Tongue (tissue), 2 donors: ENCODE data around the gene CYP17A1. TPM values are rescaled to one million over a fixed set of nuclear protein-coding genes. Genes with fewer than 3 reads are reported as not detected.

Experiments
- DNase-seq: peaks from one replicate; pipeline ENCODE4 v3.0.0-alpha.2; 2015
- total RNA-seq: library from RNA; depleted of rRNA; stranded (reverse); fragments of >200 nt; gene quantifications from one replicate; pipeline ENCODE4 v1.2.3, GENCODE V29; 2014

Gene CYP17A1
- total RNA-seq, 1 donor from 2014 or later, result not detected

DNA sequence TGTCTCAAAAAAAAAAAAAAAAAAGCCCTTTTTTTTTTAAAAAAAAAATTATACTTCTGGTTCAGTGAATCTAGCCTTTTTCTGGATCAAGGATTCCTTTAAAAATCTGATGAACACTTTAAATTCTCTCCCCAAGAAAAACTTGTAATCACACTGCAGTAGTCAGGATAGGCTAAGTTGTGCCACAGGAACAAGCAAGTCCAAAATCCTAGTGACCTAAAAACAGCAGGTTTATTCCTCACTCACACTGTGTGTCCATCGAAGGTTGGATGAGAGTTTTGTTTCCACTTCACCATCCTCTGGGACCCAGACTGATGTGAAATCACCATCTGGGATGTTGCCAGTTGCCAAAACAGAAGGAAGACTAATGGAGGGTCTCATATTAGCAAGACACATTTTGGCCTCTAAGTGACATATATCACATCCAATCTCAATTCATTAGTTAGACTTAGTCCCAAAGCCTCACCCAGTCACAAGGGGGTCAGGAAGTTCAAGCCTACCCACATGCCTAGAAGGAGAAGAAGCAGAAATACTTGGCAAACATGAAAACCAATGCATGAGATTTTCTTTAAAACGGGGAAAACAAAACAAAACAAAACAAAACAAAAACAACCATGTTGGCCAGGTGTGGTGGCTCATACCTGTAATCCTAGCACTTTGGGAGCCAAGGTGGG lies 32.7 kb downstream of the CYP17A1 start:
- no peak for DNase-seq

DNA sequence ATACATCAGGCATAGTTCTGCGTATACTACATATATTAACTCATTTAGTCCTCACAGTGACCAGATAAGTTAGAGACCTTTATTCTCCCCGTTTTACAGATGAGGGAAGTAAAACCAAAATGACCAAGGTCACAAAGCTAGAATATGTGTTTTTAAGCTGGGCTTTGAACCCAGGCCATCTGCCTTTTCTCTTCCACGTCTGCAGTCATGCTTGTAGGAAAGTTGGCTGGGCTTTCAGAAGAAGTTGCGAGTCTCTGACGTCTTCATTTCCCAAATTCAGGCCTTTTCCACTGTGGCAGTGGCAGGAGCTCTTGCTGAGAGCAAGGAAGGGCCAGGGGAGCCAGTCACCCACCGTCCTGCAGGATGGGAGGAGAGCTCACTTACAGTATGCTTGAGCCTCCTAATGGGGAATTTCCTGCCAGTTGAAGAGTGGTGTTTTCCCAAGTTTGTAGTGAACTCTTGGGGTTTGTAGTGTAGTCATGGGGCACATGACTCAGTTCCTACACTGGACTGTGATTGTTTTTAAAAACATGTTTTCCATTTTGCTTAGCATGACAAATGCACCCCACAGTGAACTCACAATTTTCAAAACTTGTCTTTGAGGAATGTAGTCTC lies 34.2 kb downstream of the CYP17A1 start:
- peak; percentile 73 for DNase-seq

DNA sequence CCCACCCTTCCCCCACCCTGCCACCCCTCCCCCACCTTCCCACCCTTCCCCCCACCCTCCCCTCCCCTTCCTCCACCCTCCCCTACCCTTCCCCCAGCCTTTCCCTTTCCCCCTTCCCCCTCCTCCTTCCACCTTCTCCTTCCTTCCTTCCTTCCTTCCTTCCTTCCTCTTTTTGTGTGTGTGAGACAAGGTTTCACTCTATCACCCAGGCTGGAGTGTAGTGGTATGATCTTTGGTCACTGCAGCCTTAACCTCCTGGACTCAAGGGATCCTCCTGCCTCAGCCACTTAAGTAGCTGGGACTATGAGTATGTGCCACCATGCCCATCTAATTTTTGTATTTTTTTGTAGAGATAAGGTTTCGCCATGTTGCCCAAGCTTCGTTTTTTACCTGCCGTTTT lies 35.2 kb downstream of the CYP17A1 start:
- DNase-seq, result no peak

DNA sequence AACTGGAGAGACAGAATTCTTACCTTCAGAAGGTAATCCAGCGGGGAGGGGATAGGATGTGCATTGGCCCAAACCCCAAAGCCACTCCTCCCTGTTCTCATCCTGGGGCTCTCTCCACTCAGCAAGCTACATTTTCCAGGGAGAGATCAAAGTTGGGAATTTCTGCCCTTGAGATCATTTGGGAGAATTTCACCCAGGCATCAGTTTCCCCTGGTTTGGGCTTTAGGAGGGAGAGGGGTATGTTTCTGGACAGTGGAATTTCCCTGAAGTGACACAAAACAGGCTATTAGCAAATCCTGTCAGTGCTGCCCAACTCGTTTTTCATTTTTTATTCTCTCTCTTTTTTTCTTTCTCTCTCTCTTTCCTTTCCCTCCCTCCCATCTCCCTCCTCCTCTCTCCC lies 35.7 kb downstream of the CYP17A1 start:
- no peak for DNase-seq

DNA sequence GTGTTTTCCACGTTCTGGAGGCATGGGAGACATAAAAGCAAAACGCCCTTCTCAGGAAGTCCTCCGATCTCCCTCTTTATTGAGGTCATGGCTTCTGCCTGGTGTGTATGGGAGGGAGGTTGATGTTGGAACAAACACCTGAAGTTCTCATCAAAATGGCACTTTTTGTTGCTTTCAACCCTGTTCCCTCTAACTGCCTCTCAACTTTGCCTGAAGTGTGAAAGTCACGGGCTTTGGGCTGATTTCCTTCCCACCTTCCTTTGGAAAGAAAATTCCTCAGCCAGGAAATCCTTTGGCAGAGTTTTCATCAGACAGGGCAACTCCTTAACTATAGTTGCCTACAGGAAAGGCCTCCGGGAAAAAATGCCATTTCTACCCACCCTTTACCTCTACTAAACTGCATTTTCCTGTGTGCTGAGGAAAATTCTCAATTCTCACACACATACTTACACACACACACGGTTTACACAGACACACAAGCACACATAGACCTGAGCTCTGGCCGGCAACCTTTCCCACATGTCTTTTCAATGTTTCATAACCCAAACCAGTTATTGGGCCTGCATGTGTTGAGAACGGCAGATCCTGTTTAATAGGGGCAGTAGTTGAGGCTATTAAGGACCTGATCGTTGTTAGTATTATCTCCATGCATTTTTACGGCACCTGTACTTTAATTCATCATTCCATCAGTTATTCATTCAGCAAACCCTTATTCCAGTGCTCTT lies 36.4 kb downstream of the CYP17A1 start:
- DNase-seq, result no peak

DNA sequence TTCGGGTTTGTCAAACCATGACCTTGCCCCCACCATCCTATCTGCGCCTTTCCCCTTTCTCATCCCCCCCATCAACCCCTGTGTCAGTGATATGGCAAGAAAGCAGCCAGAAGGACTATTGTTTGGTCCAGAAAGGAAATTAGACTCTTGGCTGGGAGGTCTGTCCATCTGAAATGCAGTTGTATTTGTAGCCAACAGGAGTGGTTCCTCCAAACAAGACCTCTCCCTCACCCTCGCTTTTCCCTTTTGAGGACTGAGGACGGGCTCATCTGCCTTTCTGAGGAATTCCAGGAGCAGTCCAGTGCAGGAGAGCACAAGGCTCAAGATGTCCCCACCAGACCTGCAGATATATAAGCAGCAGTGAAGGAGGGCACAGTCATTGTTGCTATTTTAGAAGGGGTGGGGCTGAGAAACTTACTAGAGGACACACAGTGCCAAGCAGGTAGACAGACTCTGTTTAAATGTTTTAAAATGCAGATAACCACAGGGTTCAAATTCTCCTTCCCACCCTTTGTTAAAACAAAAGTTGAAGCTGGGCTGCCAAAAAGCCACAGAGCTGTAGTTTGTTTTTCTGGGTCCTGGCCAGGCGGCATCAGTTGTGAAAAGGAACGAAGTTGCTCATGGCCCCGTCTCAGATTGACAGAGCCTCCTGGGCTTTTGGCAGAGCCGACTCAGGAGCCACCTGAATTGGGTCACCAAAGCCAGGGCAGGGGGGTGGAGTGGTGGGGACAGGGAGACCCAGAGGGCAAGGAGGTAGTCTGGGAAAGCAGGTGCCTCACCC lies 37.3 kb downstream of the CYP17A1 start:
- peak; percentile 71 for DNase-seq

DNA sequence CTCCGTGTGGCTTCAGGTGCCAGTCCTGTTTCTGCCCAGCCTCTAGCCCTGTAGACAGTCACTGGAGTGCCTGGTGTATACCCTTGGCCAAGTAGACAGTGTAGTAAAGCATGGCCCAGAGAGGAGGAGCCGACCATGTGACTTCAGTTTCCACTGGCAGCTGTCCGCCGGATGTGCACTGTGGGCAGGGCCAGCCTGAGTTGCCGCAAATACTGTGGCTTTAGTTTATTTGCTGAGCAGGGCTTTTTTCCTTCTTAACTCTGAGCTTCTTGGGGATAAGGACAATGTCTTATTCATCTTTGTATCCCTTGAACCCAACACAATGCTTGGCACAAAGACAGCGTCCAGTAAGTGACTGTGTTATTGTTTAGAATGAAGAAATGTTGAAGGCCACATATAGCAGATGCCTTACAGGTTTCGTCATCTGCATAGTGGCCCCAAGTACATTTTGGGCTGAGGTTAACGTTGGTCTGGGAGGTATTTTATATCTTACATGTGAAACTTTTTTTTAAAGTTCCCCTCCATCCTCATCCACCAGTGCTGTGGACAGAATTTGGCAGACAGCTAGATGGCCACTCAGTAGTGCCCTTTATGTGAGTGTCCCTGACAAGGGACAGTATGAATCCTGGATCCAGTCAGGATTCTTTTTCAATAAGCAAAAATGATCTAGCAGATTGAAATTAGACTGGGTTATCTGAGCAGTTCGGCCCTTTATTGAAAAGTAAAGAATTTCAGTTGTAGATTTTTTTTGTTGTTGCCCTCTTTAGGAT lies 40.6 kb downstream of the CYP17A1 start:
- DNase-seq, result peak; percentile 90

DNA sequence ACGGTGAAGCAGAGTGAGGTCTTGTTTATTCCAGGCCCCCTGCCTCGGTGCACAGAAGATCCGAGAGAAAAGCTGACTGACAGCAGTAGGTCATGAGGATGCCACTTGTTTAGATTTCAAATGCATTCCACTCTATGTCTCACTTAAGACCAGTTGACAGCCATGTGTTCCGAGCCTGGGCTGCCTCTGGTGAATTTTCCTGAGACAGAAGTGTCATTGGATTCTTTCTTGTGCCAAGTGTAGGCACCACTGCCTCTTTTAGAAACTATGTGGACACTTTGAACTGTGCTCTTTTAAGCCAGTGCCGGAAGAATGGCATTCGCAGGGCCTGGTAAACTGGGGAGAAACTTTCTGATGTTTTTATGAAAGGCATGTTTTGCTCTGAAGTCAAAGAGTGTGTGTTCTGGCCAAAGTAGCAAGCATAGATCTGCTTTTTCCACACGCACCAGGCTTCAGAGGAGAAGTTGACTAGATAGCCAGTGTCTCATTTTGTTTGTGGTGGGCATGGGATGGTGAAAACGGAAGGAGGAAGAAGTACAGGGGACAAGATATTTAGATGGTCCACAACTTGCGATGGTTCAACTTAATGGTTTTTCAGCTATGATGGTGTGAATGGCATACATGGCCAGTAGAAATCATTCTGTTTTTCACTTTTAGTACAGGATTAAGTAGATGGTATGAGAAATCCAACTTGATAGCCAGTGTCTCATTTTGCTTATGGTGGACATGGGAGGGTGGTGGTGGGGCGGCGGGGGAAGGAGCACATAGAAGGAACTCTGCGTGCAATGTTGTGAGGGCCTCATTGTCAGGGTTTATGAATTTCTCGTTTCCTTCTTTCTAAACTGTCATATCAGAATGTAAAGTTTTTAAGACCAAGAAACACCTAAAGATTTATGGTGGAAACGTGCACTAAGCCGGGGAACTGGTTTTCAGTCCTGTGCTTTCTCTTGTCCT lies 41.5 kb downstream of the CYP17A1 start:
- DNase-seq, result no peak

DNA sequence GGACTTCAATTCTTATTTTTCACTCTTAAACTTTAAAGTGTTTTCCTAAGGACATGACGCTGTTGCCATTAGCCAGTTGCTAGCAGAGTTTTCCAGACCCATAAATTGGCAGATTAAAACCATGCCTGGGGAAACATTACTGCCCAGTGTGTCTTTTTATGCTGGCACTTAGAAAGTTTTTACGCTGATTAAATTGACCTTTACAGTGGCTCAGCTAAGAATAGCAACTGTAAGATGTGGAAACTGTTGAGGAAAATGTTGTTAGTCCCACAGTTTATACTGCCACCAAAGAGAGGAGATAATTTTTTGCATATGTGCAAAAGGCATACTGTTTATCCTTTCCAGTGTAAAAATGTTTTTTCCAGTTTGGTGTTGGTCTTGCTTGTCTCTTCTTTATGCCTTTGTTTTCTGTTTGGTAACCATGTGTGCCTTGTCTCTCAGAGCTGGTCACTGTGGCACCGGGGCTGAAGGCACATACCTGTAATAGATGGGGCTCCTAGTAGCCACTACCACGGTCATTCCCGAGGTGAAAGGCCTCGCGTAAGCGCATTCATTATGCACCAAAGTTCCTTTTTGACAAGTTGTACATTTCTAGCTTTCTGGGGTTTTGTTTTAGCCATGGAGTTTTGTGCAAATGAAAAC lies 45.3 kb downstream of the CYP17A1 start:
- DNase-seq, result no peak

DNA sequence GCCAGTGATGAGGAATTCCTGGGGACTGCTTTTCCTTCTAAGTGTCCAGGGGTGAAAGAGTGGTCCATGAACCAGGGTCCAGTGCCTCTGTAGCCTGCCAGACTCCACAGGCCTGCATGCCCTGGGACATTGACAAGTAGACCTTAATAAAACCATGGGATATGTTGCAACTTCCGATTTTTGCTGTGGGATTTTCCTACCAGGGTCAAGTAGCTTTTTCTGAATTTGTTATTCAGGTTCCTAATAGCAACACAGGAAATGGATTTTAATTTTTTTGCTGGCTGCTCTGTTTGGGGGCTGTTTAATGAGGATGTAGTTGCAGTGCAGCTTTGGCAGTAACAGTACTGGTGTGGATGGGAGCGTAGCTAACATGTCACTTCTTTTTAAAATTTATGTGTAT lies 51.4 kb downstream of the CYP17A1 start:
- DNase-seq, result no peak

DNA sequence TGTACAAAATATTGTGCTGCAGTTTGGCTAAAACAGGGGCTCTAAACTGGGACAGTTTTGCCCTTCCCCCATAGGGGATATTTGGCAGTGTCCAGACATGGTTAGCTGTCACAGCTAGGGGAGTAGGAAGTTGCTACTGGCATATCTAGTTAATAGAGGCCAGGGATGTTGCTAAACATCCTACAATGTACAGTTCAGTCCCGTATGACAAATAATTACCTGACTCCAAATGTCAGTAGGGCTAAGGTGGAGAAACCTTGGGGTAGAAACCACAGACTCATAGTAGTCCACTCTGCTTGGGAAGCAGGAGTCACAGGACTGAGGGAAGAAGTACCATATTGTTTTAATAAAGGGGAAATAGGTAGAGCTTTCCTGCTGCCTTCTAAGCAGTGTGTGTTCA lies 53.6 kb downstream of the CYP17A1 start:
- DNase-seq, result no peak

DNA sequence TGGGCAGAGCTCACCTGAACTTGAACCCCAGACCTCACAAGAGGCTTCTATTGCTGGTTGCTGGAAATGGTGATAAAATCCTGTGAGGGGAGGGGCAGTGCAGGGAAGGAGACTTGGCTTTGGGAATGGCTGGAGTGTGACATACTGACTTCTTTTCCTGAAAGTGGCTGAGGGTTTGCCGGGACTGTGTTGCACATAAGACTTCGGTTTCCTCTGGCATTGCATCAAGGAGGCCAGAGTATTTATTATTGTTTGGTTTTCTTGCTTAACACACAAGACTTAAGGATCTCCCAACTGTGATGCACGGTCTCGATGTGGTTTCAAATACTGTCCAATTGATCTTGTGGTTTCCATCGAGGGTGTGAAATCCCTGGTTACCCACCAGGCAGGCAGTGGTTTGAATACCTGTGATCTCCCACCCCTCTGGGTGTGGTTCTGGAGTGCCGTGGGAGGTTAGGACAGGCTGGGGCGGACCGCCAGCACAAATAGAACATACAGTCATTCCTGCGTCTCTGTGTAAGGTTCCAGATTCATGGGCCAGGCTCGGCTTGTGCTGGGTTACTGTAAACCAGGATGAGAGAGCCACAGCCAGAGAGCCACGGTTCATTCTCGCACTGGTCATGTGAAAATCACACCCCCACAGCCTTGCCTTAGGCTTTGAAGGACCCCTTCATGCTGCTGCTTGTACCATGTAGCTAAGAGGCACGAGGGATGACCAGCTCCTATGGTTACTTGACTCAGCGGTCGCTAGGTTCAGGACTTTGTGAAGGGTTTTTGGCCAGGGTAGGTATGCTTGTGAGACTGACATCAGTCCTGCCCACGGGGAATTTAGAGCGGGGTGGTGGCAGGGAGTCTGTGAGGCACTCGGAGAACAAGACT lies 54.3 kb downstream of the CYP17A1 start:
- no peak for DNase-seq

DNA sequence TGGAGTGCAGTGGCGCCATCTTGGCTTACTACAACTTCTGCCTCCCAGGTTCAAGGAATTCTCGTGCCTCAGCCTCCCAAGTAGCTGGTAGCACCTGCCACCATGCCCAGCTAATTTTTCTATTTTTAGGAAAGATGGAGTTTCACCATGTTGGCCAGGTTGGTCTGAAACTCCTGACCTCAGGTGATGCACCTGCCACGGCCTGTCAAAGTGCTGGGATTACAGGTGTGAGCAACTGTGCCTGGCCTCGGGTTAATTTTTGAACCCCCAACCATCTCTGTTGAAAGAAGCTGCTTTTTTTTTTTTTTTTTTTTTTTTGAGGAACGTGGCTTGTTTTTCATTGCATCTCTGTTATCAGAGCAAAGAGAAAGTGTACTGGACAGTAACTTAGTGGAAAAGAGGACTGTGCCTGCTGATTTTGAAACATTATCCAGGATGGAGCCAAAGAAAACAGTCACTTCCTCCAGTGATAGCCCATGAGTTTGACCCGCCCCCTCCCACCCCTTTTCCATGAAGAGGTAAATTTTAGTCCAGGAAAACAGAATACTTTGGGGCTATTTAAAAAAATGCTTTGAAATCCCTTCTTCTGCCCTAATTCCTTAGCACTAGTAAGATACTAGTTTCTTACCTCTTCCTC lies 55.2 kb downstream of the CYP17A1 start:
- no peak for DNase-seq

DNA sequence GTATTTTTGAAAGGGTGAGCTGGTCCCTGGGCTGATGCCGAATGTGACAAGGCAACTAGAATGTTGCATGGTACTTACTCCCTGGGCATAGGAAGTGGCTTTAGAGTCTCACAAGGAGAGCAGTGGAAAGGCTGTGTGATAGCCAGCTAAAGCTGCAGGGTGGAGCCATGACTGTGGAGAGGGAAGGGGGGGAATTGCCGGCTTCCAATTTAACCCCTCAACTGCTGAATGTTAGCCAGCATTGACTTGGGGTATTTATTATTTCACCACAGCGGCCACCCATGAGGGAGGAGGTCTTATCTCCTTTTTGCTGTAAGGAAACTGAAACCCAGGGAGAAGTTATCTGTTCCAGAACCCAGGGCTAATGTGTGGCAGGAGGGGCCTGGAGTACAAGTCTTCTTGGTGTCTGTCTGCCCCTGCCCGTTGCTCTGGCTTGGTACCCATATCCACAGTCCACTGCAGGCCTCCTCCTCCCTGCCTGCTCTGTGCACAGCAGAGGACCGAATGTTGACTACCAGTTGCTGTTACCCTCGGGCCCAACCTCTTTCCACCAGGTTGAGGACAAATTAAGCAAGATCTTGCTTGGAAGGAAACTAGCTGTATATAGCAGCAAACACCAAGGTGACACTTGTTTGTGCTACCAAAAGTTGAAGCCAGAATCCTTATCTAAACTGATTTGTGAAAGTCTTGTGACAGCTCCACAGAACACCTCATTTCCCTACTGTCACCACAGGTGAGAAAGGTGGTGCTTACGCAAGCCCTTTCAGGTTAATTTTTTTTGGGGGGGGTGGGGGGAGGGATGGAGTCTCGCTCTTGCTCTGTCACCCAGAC lies 55.9 kb downstream of the CYP17A1 start:
- no peak for DNase-seq
